Transverse colon (tissue), 4 donors: Measurements from ENCODE around the gene KIF18A. TPM values are rescaled to one million over a fixed set of nuclear protein-coding genes. Genes with fewer than 3 reads are reported as not detected.

ENCODE experiments used
- DNase-seq: peaks from one replicate; pipeline ENCODE4 v3.0.0-alpha.2; 2019
- H3K27ac ChIP-seq, 4 donors: fragments of 200-600 bp; sonication (generic); 2 replicates each; pipeline ENCODE4 v1.5.1; 2016 to 2018; ENCODE audit warnings: inconsistent platforms in 4 of 4
- H3K27me3 ChIP-seq: fragments of 200-600 bp; sonication (generic); 2 replicates; pipeline ENCODE4 v1.5.1; 2017; ENCODE audit warnings: inconsistent platforms
- H3K36me3 ChIP-seq, 4 donors: fragments of 200-600 bp; sonication (generic); 2 replicates each; pipeline ENCODE4 v1.5.1; 2017 to 2019; ENCODE audit warnings: inconsistent platforms in 4 of 4
- H3K4me1 ChIP-seq, 4 donors: fragments of 200-600 bp; sonication (generic); 2 replicates each; pipeline ENCODE4 v1.5.1; 2017 to 2020; ENCODE audit warnings: inconsistent platforms in 4 of 4
- H3K4me3 ChIP-seq, 4 donors: fragments of 200-600 bp; sonication (generic); 1 replicate in 1 of 4; 2 replicates in 3 of 4; pipeline versions ENCODE4 v1.5.1 to v1.6.1; 2017 to 2019; ENCODE audit warnings: inconsistent platforms in 4 of 4
- H3K9me3 ChIP-seq, 2 donors: fragments of 200-600 bp; sonication (generic); 2 replicates each; pipeline ENCODE4 v1.5.1; 2017 to 2019; ENCODE audit warnings: inconsistent platforms in 2 of 2
- CTCF ChIP-seq, 5 experiments: fragments of 200-600 bp in 3 of 5; fragments of 450-650 bp in 2 of 5; sonication (generic) in 3 of 5; IDR thresholded peaks; 1 replicate in 2 of 5; 2 replicates in 3 of 5; pipeline ENCODE4 v1.5.1; 2016 to 2017; ENCODE audit warnings: antibody characterized with exemption in 5 of 5, inconsistent platforms in 3 of 5, mild to moderate bottlenecking in 2 of 5, moderate library complexity in 1 of 5
- EP300 ChIP-seq: sonication (generic); formaldehyde crosslinking; IDR thresholded peaks from one replicate; pipeline ENCODE4 v1.6.1; 2017; ENCODE audit warnings: antibody characterized with exemption, low read depth
- POLR2A ChIP-seq: fragments of 450-650 bp; IDR thresholded peaks from one replicate; pipeline ENCODE4 v1.6.1; 2016; ENCODE audit warnings: antibody characterized with exemption, mild to moderate bottlenecking, moderate library complexity
- POLR2AphosphoS5 ChIP-seq, 3 donors: sonication (generic); formaldehyde crosslinking; IDR thresholded peaks; one replicate each; pipeline ENCODE4 v1.6.1; 2016; ENCODE audit warnings: antibody characterized with exemption in 3 of 3
- WGBS, 2 donors: methylation state at CpG; one replicate each; pipeline ENCODE4 v1.1.5; 2018; ENCODE audit warnings: low coverage in 1 of 2; 5-methylcytosine and 5-hydroxymethylcytosine counted together
- in situ Hi-C, 4 donors: fragments of 200-750 bp; cut with MboI; loops; one replicate each; pipeline versions ENCODE4 v1.15.0 to v1.15.1; 2017; ENCODE audit warnings: low sequenced_read_pairs in 3 of 4, low pct_ligation_motif_present in 1 of 4, low pct_unique_long_range_greater_than_20kb in 1 of 4
- intact Hi-C: fragments of 100-400 bp; cut with DNase I; formaldehyde crosslinking; loops from one replicate; pipeline ENCODE4 v1.15.1; 2023; ENCODE audit warnings: low total_unique reads
- total RNA-seq, 4 donors: library from RNA; depleted of rRNA; stranded (reverse); fragments of >200 nt; gene quantifications; one replicate each; pipeline ENCODE4 v1.1.0, GENCODE V29; 2016

KIF18A gene
- total RNA-seq, 4 donors from 2014 or later = 0.20 to 1.8 (median 0.43) TPM

- 96% methylated on average over 2 of the region's 2 CpGs for WGBS, 2 donors
- intact Hi-C loops (no loop called here), in situ Hi-C loops (no loop called here)
- no peak for DNase-seq
- Histone ChIP-seq H3K4me1 (no peaks in the 10 kb centered on the region), H3K27ac (no peak overlapping the region), H3K4me3 (no peak overlapping the region), H3K9me3 (no peaks in the 10 kb centered on the region), H3K27me3 (no peaks in the 10 kb centered on the region), H3K36me3 (no peaks in the 10 kb centered on the region)
- TF ChIP-seq POLR2A = no peak
- TF ChIP-seq EP300 = no peak
- TF ChIP-seq POLR2AphosphoS5 (IDR thresholded peaks at IDR 0.05) = no peak
Observed at GRCh38 chr11:28054821-28055220, 53.1 kb downstream of the KIF18A start.

DNA sequence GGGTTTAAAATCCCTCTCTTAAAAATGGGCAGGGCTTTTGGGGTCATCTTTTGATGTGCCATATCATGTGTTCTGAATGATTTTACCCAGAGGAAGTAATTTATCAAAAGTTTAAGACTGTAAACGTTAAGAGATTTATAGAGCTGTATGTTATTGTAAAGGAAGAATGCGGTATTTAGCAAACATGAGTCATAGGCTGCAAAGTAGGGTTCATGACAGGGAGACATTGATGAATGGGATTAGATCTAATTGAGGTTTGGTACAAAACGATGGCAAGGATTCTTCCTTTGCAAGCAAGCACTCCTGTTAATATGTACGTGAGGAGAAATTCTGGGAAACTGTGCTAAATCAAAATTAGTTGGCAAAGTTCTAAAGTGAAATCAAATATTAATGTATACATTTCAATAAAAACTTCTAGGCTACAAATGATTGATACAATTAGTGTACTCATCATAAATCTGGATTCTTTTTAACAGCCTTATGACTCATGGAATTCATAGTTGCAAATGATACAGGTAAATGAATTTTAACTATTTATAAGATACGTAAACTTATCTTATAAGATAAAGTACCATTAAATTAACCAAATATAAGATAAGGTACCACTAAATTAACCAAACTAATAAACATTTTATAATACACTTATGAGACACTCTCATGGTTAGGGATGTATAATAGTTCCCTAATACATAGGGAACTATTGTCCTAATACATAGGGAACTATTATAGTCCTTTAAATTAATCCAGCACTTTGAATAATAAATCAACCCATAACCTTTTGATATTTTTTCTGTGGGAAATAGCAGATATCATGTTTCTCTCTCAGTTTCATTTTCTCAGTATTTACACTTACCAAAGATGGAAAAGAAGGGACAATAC, 58.4 kb downstream of the KIF18A start:
- H3K4me1 ChIP-seq = no peaks in the 10 kb centered on the region
- WGBS, 2 donors = 47 to 49% methylated on average over 5 of the region's 5 CpGs
- TF ChIP-seq CTCF (IDR thresholded peaks at IDR 0.05) (no peak), POLR2A (no peak), EP300 (no peak), POLR2AphosphoS5 (IDR thresholded peaks at IDR 0.05) (no peak)
- in situ Hi-C loops = no loop called here
- no peak overlapping the region for H3K27ac ChIP-seq
- no peaks in the 10 kb centered on the region for H3K27me3 ChIP-seq
- no peak for DNase-seq
- H3K9me3 ChIP-seq = no peaks in the 10 kb centered on the region
- no peaks in the 10 kb centered on the region for H3K36me3 ChIP-seq
- H3K4me3 ChIP-seq = no peak overlapping the region
- intact Hi-C loops = no loop called here

GRCh38 chr11:28048812-28049211, 59.1 kb downstream of the KIF18A start:
- TF ChIP-seq POLR2A (no peak), POLR2AphosphoS5 (IDR thresholded peaks at IDR 0.05) (no peak), EP300 (no peak), CTCF (IDR thresholded peaks at IDR 0.05) (no peak)
- Histone ChIP-seq H3K9me3 (no peaks in the 10 kb centered on the region), H3K4me1 (no peaks in the 10 kb centered on the region), H3K36me3 (no peaks in the 10 kb centered on the region), H3K27me3 (no peaks in the 10 kb centered on the region), H3K4me3 (no peak overlapping the region), H3K27ac (no peak overlapping the region)
- in situ Hi-C loops (no loop called here), intact Hi-C loops (no loop called here)
- DNase-seq = no peak

- H3K27me3 ChIP-seq = no peaks in the 10 kb centered on the region
- no peak for DNase-seq
- H3K4me3 ChIP-seq = no peak overlapping the region
- H3K9me3 ChIP-seq = no peaks in the 10 kb centered on the region
- no peak overlapping the region for H3K27ac ChIP-seq
- peaks cover 0 to 7% (median 0%) of the 10 kb centered on the region in 4 donors for H3K4me1 ChIP-seq
- intact Hi-C loops (no loop called here), in situ Hi-C loops (no loop called here)
- WGBS, 2 donors = 68 to 77% methylated on average over 3 of the region's 3 CpGs
- TF ChIP-seq POLR2A (no peak), EP300 (no peak), CTCF (IDR thresholded peaks at IDR 0.05) (no peak), POLR2AphosphoS5 (IDR thresholded peaks at IDR 0.05) (no peak)
- H3K36me3 ChIP-seq = no peaks in the 10 kb centered on the region
Observed at GRCh38 chr11:28043930-28044709, 63.8 kb downstream of the KIF18A start.
